Trophoblast cell (in vitro differentiated cells and primary cell): ENCODE measurements around the gene NFKBIB.

Source experiments
- DNase-seq, 2 donors: peaks; one replicate each; pipeline ENCODE4 v3.0.0-alpha.2; 2016
- H2AFZ ChIP-seq: 2 replicates; pipeline ENCODE4 v1.6.1; 2013; ENCODE audit warnings: low read length, moderate library complexity, mild to moderate bottlenecking; ENCODE audit not compliant: insufficient read depth, poor library complexity
- H2AK5ac ChIP-seq: 2 replicates; pipeline ENCODE4 v1.6.1; 2013; ENCODE audit warnings: mild to moderate bottlenecking, low read length
- H2BK120ac ChIP-seq: 2 replicates; pipeline ENCODE4 v1.6.1; 2013; ENCODE audit warnings: low read length, mild to moderate bottlenecking, moderate library complexity; ENCODE audit not compliant: insufficient read depth, poor library complexity
- H2BK12ac ChIP-seq: 2 replicates; pipeline ENCODE4 v1.6.1; 2013; ENCODE audit warnings: mild to moderate bottlenecking, low read length, moderate library complexity
- H2BK5ac ChIP-seq: 2 replicates; pipeline ENCODE4 v1.6.1; 2013; ENCODE audit warnings: low read length, low read depth, moderate library complexity, mild to moderate bottlenecking; ENCODE audit not compliant: poor library complexity
- H3K14ac ChIP-seq: 2 replicates; pipeline ENCODE4 v1.6.1; 2013; ENCODE audit warnings: mild to moderate bottlenecking, low read length
- H3K18ac ChIP-seq: 2 replicates; pipeline ENCODE4 v1.6.1; 2013; ENCODE audit warnings: mild to moderate bottlenecking, low read length
- H3K23ac ChIP-seq: 2 replicates; pipeline ENCODE4 v1.6.1; 2013; ENCODE audit warnings: low read length
- H3K27ac ChIP-seq: 2 replicates; pipeline ENCODE4 v1.5.1; 2013; ENCODE audit warnings: low read depth, mild to moderate bottlenecking, inconsistent platforms, low read length, moderate library complexity
- H3K27me3 ChIP-seq: 2 replicates; pipeline ENCODE4 v1.6.1; 2013; ENCODE audit warnings: inconsistent platforms, mild to moderate bottlenecking, low read length, moderate library complexity; ENCODE audit not compliant: insufficient read depth
- H3K36me3 ChIP-seq, 2 experiments: 1 replicate in 1 of 2; 2 replicates in 1 of 2; pipeline ENCODE4 v1.6.1; 2013; ENCODE audit warnings: low read length in 2 of 2, mild to moderate bottlenecking in 2 of 2, moderate library complexity in 1 of 2; ENCODE audit not compliant: insufficient read depth in 2 of 2, control insufficient read depth in 1 of 2
- H3K4ac ChIP-seq: 2 replicates; pipeline ENCODE4 v1.6.1; 2013; ENCODE audit warnings: low read depth, mild to moderate bottlenecking, low read length, moderate library complexity
- H3K4me1 ChIP-seq, 2 experiments: 1 replicate in 1 of 2; 2 replicates in 1 of 2; pipeline ENCODE4 v1.6.1; 2013; ENCODE audit warnings: low read length in 2 of 2, mild to moderate bottlenecking in 2 of 2, moderate library complexity in 1 of 2; ENCODE audit not compliant: insufficient read depth in 2 of 2, control insufficient read depth in 1 of 2
- H3K4me2 ChIP-seq: 2 replicates; pipeline ENCODE4 v1.6.1; 2013; ENCODE audit warnings: inconsistent platforms, mild to moderate bottlenecking, low read length, moderate library complexity
- H3K4me3 ChIP-seq: 2 replicates; pipeline ENCODE4 v1.5.1; 2013; ENCODE audit warnings: mild to moderate bottlenecking, low read depth, low read length, inconsistent platforms
- H3K79me1 ChIP-seq: one replicate; pipeline ENCODE4 v1.6.1; 2013; ENCODE audit warnings: low read length
- H3K79me2 ChIP-seq: 2 replicates; pipeline ENCODE4 v1.6.1; 2013; ENCODE audit warnings: low read length, mild to moderate bottlenecking; ENCODE audit not compliant: control insufficient read depth, insufficient read depth, poor library complexity
- H3K9ac ChIP-seq: 2 replicates; pipeline ENCODE4 v1.6.1; 2013; ENCODE audit warnings: mild to moderate bottlenecking, low read length
- H3K9me3 ChIP-seq: 2 replicates; pipeline ENCODE4 v1.6.1; 2013; ENCODE audit warnings: low read depth, mild to moderate bottlenecking, control low read depth, inconsistent platforms, low read length; ENCODE audit not compliant: insufficient read depth
- H4K12ac ChIP-seq: 2 replicates; pipeline ENCODE4 v1.6.1; 2013; ENCODE audit warnings: low read depth, mild to moderate bottlenecking, low read length, moderate library complexity
- H4K8ac ChIP-seq: 2 replicates; pipeline ENCODE4 v1.6.1; 2013; ENCODE audit warnings: low read depth, mild to moderate bottlenecking, low read length, moderate library complexity
- H4K91ac ChIP-seq: one replicate; pipeline ENCODE4 v1.6.1; 2013; ENCODE audit warnings: low read depth, mild to moderate bottlenecking, low read length, moderate library complexity
- WGBS: extraction: QIAGEN DNeasy Blood & Tissue Kit; methylation state at CpG from one replicate; pipeline ENCODE4 v1.1.7; 2013; ENCODE audit warnings: missing lambda C conversion rate; ENCODE audit not compliant: insufficient read length, insufficient coverage; ENCODE audit errors: extremely low coverage; 5-methylcytosine and 5-hydroxymethylcytosine counted together

The NFKBIB gene

GRCh38 chr19:38898788-38899446 is 852 bp upstream of the NFKBIB start:
- H3K23ac ChIP-seq: no peak overlapping the region
- peaks cover 2% of the 10 kb centered on the region for H3K9me3 ChIP-seq
- no peak overlapping the region for H4K12ac ChIP-seq
- H3K4me3 ChIP-seq: peak overlapping the region; percentile 76
- H3K4me2 ChIP-seq: peak overlapping the region; percentile 83
- DNase-seq: no peak
- H3K79me2 ChIP-seq: peaks cover 2% of the 10 kb centered on the region
- H3K36me3 ChIP-seq: no peaks in the 10 kb centered on the region
- H3K4me1 ChIP-seq: peaks cover 0 to 7% of the 10 kb centered on the region in 2 experiments
- no peak overlapping the region for H3K4ac ChIP-seq
- peak overlapping the region; percentile 44 for H4K8ac ChIP-seq
- H3K79me1 ChIP-seq: peaks cover 2% of the 10 kb centered on the region
- no CpG with 5 or more reads among the region's 25 CpGs for WGBS
- no peak overlapping the region for H3K27ac ChIP-seq
- H3K18ac ChIP-seq: no peak overlapping the region
- H2BK120ac ChIP-seq: no peak overlapping the region
- H3K9ac ChIP-seq: peak overlapping the region; percentile 49
- H3K27me3 ChIP-seq: no peaks in the 10 kb centered on the region
- no peak overlapping the region for H2AK5ac ChIP-seq
- H2AFZ ChIP-seq: peak overlapping the region; percentile 78
- H2BK12ac ChIP-seq: no peak overlapping the region
- no peak overlapping the region for H2BK5ac ChIP-seq
- peak overlapping the region; percentile 6 for H4K91ac ChIP-seq
- no peak overlapping the region for H3K14ac ChIP-seq

- Histone ChIP-seq H3K27ac (peak overlapping the region; percentile 53), H4K8ac (peak overlapping the region; percentile 92), H3K27me3 (no peaks in the 10 kb centered on the region), H2BK12ac (no peak overlapping the region), H3K4me2 (peak overlapping the region; percentile 95), H4K12ac (peak overlapping the region; percentile 67), H3K18ac (peak overlapping the region; percentile 91), H3K79me1 (peaks cover 2% of the 10 kb centered on the region), H2BK5ac (peak overlapping the region; percentile 58), H3K4me3 (peak overlapping the region; percentile 94), H3K23ac (no peak overlapping the region), H3K4ac (no peak overlapping the region), H3K9me3 (peaks cover 2% of the 10 kb centered on the region), H3K36me3 (peaks cover 2% of the 10 kb centered on the region in 2 experiments), H2AK5ac (no peak overlapping the region), H4K91ac (peak overlapping the region; percentile 71), H2BK120ac (peak overlapping the region; percentile 84), H3K14ac (peak overlapping the region; percentile 81), H3K79me2 (peaks cover 2% of the 10 kb centered on the region), H2AFZ (peak overlapping the region; percentile 85), H3K9ac (peak overlapping the region; percentile 63), H3K4me1 (peaks cover 0 to 7% of the 10 kb centered on the region in 2 experiments)
- WGBS: 100% methylated on average over 1 of the region's 8 CpGs
- DNase-seq: peak; percentile 23 to 51
Observed at GRCh38 chr19:38900202-38900629, 447 bp downstream of the NFKBIB start.

- H3K14ac ChIP-seq: no peak overlapping the region
Observed at GRCh38 chr19:38900743-38901190, 998 bp downstream of the NFKBIB start.

GRCh38 chr19:38901683-38902082 is 1.9 kb downstream of the NFKBIB start:
- DNase-seq: no peak
- H3K23ac ChIP-seq: no peak overlapping the region
- no peak overlapping the region for H3K18ac ChIP-seq
- H3K9ac ChIP-seq: no peak overlapping the region
- H2BK5ac ChIP-seq: no peak overlapping the region
- H3K79me1 ChIP-seq: peaks cover 2% of the 10 kb centered on the region
- H2BK12ac ChIP-seq: no peak overlapping the region
- peaks cover 2% of the 10 kb centered on the region for H3K9me3 ChIP-seq
- H4K91ac ChIP-seq: no peak overlapping the region
- H2BK120ac ChIP-seq: no peak overlapping the region
- no peak overlapping the region for H4K8ac ChIP-seq
- no CpG with 5 or more reads among the region's 1 CpG for WGBS
- peaks cover 9 to 10% of the 10 kb centered on the region in 2 experiments for H3K36me3 ChIP-seq
- H3K27me3 ChIP-seq: no peaks in the 10 kb centered on the region
- H3K79me2 ChIP-seq: peaks cover 2% of the 10 kb centered on the region
- no peak overlapping the region for H3K4me2 ChIP-seq
- peaks cover 0 to 7% of the 10 kb centered on the region in 2 experiments for H3K4me1 ChIP-seq
- no peak overlapping the region for H3K4me3 ChIP-seq
- H2AFZ ChIP-seq: no peak overlapping the region
- no peak overlapping the region for H3K14ac ChIP-seq
- H3K27ac ChIP-seq: no peak overlapping the region
- H4K12ac ChIP-seq: no peak overlapping the region
- H3K4ac ChIP-seq: no peak overlapping the region
- H2AK5ac ChIP-seq: no peak overlapping the region

More at GRCh38 chr19:38900743-38901190, 998 bp downstream of the NFKBIB start:
- DNase-seq: peak in 1 of 2 donors; percentile 41
- Histone ChIP-seq H4K8ac (no peak overlapping the region), H3K18ac (no peak overlapping the region), H3K9me3 (peaks cover 2% of the 10 kb centered on the region), H3K27ac (no peak overlapping the region), H3K23ac (no peak overlapping the region), H2AK5ac (no peak overlapping the region), H2BK12ac (no peak overlapping the region), H3K4me2 (no peak overlapping the region), H3K4me3 (no peak overlapping the region), H2BK120ac (no peak overlapping the region), H4K91ac (no peak overlapping the region), H3K36me3 (peaks cover 7 to 8% of the 10 kb centered on the region in 2 experiments), H2AFZ (no peak overlapping the region), H3K9ac (no peak overlapping the region), H3K4me1 (peaks cover 0 to 7% of the 10 kb centered on the region in 2 experiments), H3K4ac (no peak overlapping the region), H3K79me1 (peaks cover 2% of the 10 kb centered on the region), H4K12ac (no peak overlapping the region), H3K79me2 (peaks cover 2% of the 10 kb centered on the region), H3K27me3 (no peaks in the 10 kb centered on the region), H2BK5ac (no peak overlapping the region)
- WGBS: no CpG with 5 or more reads among the region's 3 CpGs
